T follicular helper cell (primary cell): ENCODE measurements around the gene C1orf115.
A peak's percentile ranks its signal among the peaks of the same experiment; 100 is the strongest.
"Not testable (repeated sequence)": the region's sequence is repeated elsewhere in the genome, so short reads cannot be mapped to it uniquely, and the experiment has no call there.

Experiments
- DNase-seq: peaks from one replicate; pipeline ENCODE4 v3.0.0-alpha.2; 2020; ENCODE audit warnings: low read depth

The C1orf115 gene

GRCh38 chr1:220726634-220727033, 36.5 kb downstream of the C1orf115 start:
- DNase-seq: no peak

- no peak for DNase-seq
These were observed 37.4 kb downstream of the C1orf115 start for GRCh38 chr1:220727519-220727918.

- DNase-seq: no peak
These were observed 40.3 kb downstream of the C1orf115 start for GRCh38 chr1:220730486-220730885.

DNA sequence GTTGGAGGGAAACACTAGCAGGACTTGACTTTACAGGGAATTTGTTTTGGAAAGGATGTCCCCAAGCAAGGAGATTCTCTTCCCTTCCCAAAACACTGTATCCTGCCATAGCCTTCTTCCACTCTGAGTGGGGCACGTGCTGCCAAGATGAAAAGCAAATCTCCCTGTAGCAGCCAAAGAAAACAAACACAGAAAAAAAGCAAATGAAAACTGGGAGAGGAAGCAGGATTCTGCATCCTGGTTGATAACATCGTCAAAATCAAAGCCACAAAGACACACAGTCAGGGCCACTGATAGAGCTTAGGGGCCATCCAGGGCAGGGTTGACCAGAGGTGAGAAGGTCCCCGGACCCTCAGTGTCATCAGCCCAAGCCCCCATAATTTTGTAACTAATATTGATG, 42.0 kb downstream of the C1orf115 start:
- DNase-seq: no peak

GRCh38 chr1:220732621-220733020, 42.5 kb downstream of the C1orf115 start:
- no peak for DNase-seq

DNA sequence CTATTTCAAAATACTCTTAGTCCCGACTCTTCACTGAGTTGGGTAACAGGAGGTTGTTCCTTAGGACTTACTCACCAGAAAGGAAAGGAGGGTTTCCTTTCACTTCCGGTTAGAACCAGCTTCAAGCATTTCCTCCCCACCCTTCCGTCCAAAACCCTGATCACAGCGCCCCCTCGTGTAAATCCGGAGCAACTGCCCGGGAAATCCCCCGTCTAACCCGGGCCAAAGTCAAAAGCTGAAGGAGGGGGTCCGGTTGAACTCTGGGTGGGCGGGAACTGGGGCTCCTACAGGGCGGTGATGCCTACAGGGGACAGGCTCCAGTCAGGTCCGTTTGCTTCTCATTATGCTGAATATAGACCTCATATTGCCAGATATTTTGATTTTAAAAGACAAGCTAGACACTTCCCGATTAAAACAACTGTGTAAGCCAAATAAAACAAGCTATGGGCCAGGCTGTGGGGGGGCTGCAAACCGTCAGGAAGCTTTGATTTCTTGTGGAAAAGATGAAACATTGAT, 43.0 kb downstream of the C1orf115 start:
- peak; percentile 58 for DNase-seq

DNA sequence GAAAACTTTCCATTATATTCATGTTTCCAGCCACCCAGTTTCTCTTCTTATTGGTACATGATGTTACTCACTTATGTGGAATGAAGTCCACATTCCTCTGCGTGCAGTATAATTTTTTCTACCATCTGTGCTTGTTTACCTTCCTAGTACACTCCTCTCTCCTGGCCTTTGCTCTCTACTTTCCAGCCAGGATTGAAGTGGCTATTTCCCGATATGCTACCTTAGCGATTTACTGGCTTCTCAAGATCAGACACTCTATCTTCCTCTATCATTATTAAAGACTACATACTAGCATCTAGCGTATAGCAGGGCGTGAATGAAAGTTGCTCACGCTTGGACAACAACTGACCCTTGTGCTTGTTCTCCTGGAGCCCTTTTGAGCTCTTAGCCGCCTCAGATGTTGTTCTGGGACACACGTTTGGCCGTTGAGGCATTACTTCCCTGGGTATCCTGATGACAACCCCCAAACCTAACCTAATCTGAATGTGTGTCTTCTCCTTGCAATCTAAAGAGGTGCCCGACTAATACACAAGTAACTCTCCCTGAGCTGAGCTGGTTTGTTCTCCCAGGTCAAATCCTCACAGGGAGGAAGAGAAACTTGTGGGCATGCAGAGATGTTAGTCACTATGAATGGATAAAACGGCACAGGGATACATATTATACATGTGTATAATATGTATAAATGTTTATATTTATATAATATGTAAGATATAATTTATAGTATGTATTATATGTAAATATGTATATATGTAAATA, 44.6 kb downstream of the C1orf115 start:
- DNase-seq: no peak

DNA sequence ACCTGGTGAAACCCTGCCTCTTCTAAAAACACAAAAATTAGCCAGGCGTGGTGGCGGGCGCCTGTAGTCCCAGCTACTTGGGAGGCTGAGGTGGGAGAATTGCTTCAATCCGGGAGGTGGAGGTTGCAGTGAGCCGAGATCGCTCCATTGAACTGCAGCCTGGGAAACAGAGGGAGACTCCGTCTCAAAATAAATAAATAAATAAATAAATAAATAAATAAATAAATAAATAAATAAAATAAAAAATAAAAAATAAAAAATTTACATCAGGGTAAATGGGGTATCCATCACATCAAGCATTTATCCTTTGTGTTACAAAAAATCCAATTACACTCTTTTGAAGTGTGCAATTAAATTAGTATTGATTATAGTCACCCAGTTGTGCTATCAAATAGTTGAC, 46.1 kb downstream of the C1orf115 start:
- DNase-seq: not testable (repeated sequence)

GRCh38 chr1:220741349-220741748, 51.2 kb downstream of the C1orf115 start:
- no peak for DNase-seq

DNA sequence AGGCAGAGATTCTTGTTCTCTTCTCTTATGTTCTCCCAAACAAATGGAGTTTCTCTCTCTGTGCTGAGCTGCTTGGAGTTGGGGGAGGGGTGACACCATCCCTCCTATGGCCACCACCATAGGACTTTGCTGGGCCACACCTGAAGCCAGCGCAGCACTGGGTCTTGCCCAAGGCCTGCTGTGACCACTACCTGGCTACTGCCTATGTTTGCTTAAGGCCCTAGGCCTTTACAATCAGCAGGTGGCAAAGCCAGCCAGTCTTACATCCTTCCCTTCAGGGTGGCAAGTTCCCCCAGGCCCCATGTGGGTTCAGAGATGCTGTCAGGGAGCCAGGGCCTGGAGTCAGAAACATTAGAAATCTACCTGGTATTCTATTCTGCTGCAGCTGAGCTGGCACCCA, 51.7 kb downstream of the C1orf115 start:
- no peak for DNase-seq

- DNase-seq: no peak
These were observed 52.4 kb downstream of the C1orf115 start for GRCh38 chr1:220742520-220742919.

- DNase-seq: no peak
These were observed 56.7 kb downstream of the C1orf115 start for GRCh38 chr1:220746851-220747250.

DNA sequence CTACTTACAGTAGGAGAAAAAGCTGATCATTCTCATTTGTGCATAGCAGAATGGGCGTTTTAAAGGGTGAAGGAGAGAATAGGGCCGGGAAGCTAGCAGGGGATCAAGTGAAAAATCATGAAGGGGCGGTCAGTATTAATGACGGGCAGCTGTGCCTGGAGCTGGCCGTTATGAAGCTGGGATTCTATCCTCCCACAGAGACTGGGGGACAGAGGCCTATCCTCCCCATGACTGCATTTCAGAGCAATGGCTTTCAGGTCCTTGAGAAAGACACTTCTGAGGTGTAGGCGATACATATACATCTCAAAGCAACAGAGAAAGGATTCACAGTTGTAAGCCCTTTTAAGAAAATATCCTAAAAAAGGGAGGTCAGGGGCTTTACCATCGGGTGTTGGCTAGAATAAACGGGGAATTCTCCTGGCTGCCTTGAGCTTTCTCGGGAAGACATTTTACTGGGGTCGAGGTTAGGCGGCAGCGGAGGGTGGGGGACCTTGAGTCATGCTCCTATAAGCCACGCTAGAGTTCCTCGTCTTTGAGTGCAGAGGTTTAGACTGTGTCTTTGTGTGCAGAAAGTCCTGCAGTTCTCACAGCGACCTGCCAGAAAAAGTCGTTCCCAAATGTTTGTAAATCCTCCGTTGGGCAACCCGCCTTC, 57.4 kb downstream of the C1orf115 start:
- no peak for DNase-seq

GRCh38 chr1:220748089-220748934, 58.1 kb downstream of the C1orf115 start, which contains the start of gene MTARC2:
Gene MTARC2, plus strand, starts transcription at chr1:220748322. Its CDS starts 210 bp downstream, at chr1:220748532.
- DNase-seq: no peak
